Measurements from ENCODE around the gene BAZ2B. TPM values are rescaled to one million over a fixed set of nuclear protein-coding genes. Genes with fewer than 3 reads are reported as not detected.

The BAZ2B gene
- total and polyA plus RNA-seq, 4 experiments from 2014 or later = 4.3 to 35.6 (median 25.9) TPM

DNA sequence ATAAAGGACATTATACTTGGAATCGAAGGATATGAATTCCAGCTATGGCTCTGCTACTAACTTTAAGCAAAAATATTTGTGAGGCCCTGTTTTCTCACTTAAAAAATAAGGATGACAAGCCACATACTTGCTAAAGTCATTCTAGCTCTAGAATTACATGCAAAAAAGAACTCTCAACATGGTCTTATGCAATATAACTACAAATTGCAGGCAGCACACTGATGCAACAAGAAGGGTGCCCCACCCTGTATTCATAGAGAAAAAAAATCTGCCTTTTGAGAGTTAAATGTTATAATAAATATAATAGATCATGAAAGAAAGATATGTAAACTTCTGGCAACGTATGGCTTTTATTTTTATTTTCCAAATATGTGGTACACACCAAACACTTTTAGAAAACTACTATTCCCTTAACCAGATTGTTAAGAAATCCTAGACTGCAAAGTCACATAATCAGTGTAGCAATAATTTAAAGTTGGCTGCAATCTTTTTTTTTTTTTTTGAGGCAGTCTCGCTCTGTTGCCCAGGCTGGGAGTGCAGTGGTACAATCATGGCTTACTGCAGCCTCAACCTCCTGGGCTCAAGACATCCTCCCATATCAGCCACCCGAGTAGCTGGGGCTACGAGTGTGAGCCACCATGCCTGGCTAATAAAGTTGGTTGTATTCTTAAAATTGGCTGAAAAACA, 289.6 kb downstream of the BAZ2B start:
- H3K27me3 Mint-ChIP-seq = no peaks in the 10 kb centered on the region

DNA sequence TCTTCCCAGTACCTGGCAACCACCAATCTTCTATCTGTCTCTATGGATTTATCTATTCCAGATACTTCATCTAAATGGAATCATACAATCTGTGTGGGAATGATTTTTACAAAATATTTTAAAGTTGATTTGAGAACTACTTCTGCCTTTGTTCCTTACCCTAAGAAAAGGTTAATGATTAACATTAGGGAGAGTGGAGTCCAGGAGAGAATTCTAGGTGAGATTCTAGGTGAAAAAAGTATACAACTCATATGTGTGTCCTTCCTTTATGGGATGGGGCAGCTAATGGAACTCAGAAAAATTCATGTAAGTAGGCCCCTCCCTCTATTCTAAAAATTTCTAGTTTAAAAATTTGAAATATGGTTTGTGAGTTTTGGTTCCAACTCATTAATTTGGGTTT, 293.9 kb downstream of the BAZ2B start:
- H3K27me3 ChIP-seq (ENCODE audit: insufficient read depth, low read length) = no peaks in the 10 kb centered on the region
- H3K27ac ChIP-seq (ENCODE audit: low read depth, low read length) = no peak overlapping the region
- Mint-ChIP-seq H3K27me3 (no peaks in the 10 kb centered on the region), H3K36me3 (peaks cover 21 to 32% of the 10 kb centered on the region in 2 donors), H3K27ac (no peak overlapping the region), H3K9me3 (no peaks in the 10 kb centered on the region), H3K4me1 (no peaks in the 10 kb centered on the region), H3K4me3 (no peak overlapping the region)
- no peaks in the 10 kb centered on the region for H3K4me1 ChIP-seq (ENCODE audit: insufficient read depth, low read length)
- intact Hi-C loops (cut with micrococcal nuclease) = no loop called here
- no peak for DNase-seq
- H3K4me3 ChIP-seq (ENCODE audit: low read length in 2 of 2) = no peak overlapping the region
- POLR2A ChIA-PET (ENCODE audit: partially characterized antibody) = no interaction called here
- H3K36me3 ChIP-seq (ENCODE audit: insufficient read depth, low read length) = no peaks in the 10 kb centered on the region
- CTCF ChIA-PET (ENCODE audit: partially characterized antibody) = no interaction called here
- H3K9me3 ChIP-seq (ENCODE audit: control insufficient read depth in 1 of 2, low read length in 2 of 2) = no peaks in the 10 kb centered on the region

More for the DNA sequence above, 289.6 kb downstream of the BAZ2B start:
- no peaks in the 10 kb centered on the region for H3K36me3 ChIP-seq (ENCODE audit: insufficient read depth, low read length)
- DNase-seq = no peak
- CTCF ChIA-PET (ENCODE audit: partially characterized antibody) = no interaction called here
- no peaks in the 10 kb centered on the region for H3K9me3 ChIP-seq (ENCODE audit: control insufficient read depth in 1 of 2, low read length in 2 of 2)
- no peaks in the 10 kb centered on the region for H3K27me3 ChIP-seq (ENCODE audit: insufficient read depth, low read length)
- H3K27ac Mint-ChIP-seq = no peak overlapping the region
- H3K4me3 ChIP-seq (ENCODE audit: low read length in 2 of 2) = no peak overlapping the region
- no peak overlapping the region for H3K27ac ChIP-seq (ENCODE audit: low read depth, low read length)
- peaks cover 26 to 43% of the 10 kb centered on the region in 2 donors for H3K36me3 Mint-ChIP-seq
- intact Hi-C loops (cut with micrococcal nuclease) = no loop called here
- POLR2A ChIA-PET (ENCODE audit: partially characterized antibody) = no interaction called here
- H3K4me1 Mint-ChIP-seq = no peaks in the 10 kb centered on the region
- H3K9me3 Mint-ChIP-seq = peaks cover 0 to 1% (median 0%) of the 10 kb centered on the region in 8 donors
- H3K4me1 ChIP-seq (ENCODE audit: insufficient read depth, low read length) = no peaks in the 10 kb centered on the region
- H3K4me3 Mint-ChIP-seq = no peak overlapping the region

DNA sequence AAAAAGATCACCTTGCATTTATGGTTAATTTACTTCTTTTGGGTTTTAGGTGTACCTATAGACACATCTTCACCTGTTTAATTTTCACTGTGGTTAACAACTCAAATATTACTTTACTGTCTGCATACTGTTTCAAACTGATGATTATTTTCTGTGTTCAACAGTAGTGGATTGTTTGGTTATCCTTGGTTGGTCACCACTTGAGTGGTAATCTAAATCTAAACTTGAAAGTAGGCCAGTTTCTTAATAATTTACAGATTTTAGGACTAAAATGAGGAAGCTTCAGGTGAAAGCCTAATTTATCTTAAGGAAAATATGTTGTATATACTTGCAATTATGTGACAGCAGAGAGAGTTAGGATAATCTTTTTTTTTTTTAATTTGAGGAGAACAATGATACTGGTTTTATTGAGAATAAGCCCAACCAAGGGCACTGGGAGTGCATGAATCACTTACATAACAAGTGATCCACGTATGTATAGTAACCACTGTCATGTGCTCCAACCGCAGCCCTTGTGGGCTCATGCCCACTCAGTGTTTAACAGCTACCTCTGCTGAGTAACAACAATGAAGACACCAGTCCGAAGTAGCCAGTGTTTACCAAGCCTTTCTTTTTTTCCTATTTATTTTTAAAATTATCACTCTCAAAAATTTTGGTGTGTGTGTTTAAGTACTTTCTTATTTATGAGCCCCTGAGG, 298.8 kb downstream of the BAZ2B start:
- H3K4me3 ChIP-seq (ENCODE audit: low read length in 2 of 2) = no peak overlapping the region
- Mint-ChIP-seq H3K9me3 (peaks cover 0 to 17% (median 4%) of the 10 kb centered on the region in 8 donors), H3K27me3 (no peaks in the 10 kb centered on the region), H3K27ac (peak overlapping the region in 1 of 7 donors; percentile 41), H3K4me3 (no peak overlapping the region), H3K4me1 (no peaks in the 10 kb centered on the region), H3K36me3 (peaks cover 32 to 49% of the 10 kb centered on the region in 2 donors)
- POLR2A ChIA-PET (ENCODE audit: partially characterized antibody) = no interaction called here
- H3K9me3 ChIP-seq (ENCODE audit: control insufficient read depth in 1 of 2, low read length in 2 of 2) = no peaks in the 10 kb centered on the region
- no peak for DNase-seq
- H3K27me3 ChIP-seq (ENCODE audit: insufficient read depth, low read length) = no peaks in the 10 kb centered on the region
- CTCF ChIA-PET (ENCODE audit: partially characterized antibody) = no interaction called here
- H3K36me3 ChIP-seq (ENCODE audit: insufficient read depth, low read length) = no peaks in the 10 kb centered on the region
- intact Hi-C loops (cut with micrococcal nuclease) = no loop called here
- no peak overlapping the region for H3K27ac ChIP-seq (ENCODE audit: low read depth, low read length)
- H3K4me1 ChIP-seq (ENCODE audit: insufficient read depth, low read length) = no peaks in the 10 kb centered on the region

DNA sequence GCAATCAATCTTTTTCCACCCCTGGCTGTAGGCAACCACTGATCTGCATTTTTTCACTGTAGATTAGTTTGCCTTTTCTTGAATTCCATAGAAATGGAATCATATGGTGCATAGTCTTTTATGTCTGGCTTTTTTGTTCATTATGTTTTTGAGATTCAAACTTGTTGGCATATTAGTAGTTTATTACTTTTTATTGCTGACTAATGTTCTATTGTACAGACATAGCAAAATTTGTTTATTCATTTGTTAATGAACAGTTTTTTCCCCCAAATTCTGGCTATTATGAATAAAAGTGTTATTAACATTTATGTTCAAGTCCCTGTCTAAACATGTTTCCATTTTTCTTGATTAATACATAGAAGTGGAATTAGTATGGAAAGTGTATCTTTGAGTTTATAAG, 308.4 kb downstream of the BAZ2B start:
- Mint-ChIP-seq H3K9me3 (peaks cover 2 to 12% (median 6%) of the 10 kb centered on the region in 8 donors), H3K36me3 (peaks cover 0 to 8% of the 10 kb centered on the region in 2 donors), H3K4me1 (no peaks in the 10 kb centered on the region), H3K4me3 (no peak overlapping the region), H3K27ac (no peak overlapping the region), H3K27me3 (peaks cover 8 to 11% of the 10 kb centered on the region in 2 donors)
- no peaks in the 10 kb centered on the region for H3K9me3 ChIP-seq (ENCODE audit: control insufficient read depth in 1 of 2, low read length in 2 of 2)
- intact Hi-C loops (cut with micrococcal nuclease) = no loop called here
- DNase-seq = no peak
- ChIA-PET POLR2A (ENCODE audit: partially characterized antibody) (no interaction called here), CTCF (ENCODE audit: partially characterized antibody) (no interaction called here)
- no peak overlapping the region for H3K4me3 ChIP-seq (ENCODE audit: low read length in 2 of 2)
- H3K27me3 ChIP-seq (ENCODE audit: insufficient read depth, low read length) = no peaks in the 10 kb centered on the region
- H3K4me1 ChIP-seq (ENCODE audit: insufficient read depth, low read length) = no peaks in the 10 kb centered on the region
- H3K27ac ChIP-seq (ENCODE audit: low read depth, low read length) = no peak overlapping the region
- no peaks in the 10 kb centered on the region for H3K36me3 ChIP-seq (ENCODE audit: insufficient read depth, low read length)

DNA sequence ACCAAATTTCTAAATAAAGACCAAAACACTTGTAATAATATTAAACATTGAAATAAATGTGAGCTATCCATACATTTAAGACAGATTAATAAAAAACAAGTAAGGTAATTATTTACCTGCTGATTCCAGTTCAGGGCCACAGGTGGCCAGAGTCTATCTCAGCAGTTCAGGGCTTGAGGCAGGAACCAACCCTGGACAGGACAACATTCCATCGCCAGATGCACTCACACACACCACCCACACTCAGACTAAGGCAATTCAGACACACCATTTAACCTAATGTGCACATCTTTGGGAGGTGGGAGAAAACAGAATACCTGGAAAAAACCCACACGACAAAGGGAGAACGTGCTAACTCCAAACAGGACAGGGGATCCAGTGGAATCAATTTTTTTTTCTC, 315.8 kb downstream of the BAZ2B start:
- POLR2A ChIA-PET (ENCODE audit: partially characterized antibody) = no interaction called here

DNA sequence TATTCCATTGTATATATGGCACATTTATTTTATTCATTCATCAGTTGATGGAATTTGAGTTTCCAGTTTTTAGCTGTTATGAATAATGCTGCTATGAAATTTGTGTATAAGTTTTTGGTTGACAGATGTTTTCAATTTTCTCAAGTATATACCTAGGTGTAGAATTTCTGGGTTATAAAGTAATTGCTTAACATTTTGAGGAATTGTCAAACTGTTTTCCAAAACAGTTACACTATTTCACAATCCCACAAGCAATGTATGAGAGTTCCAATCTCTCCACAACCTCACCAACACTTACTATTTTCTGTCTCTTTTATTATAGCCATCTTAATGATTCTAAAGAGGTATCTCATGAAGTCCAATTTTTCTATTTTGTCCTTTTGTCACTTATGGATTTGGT, 317.4 kb downstream of the BAZ2B start:
- no peak overlapping the region for H3K27ac Mint-ChIP-seq
- no peaks in the 10 kb centered on the region for H3K4me1 Mint-ChIP-seq
- H3K4me3 ChIP-seq (ENCODE audit: low read length in 2 of 2) = no peak overlapping the region
- no peaks in the 10 kb centered on the region for H3K9me3 ChIP-seq (ENCODE audit: control insufficient read depth in 1 of 2, low read length in 2 of 2)
- peaks cover 0 to 11% (median 5%) of the 10 kb centered on the region in 8 donors for H3K9me3 Mint-ChIP-seq
- H3K27me3 ChIP-seq (ENCODE audit: insufficient read depth, low read length) = no peaks in the 10 kb centered on the region
- H3K36me3 ChIP-seq (ENCODE audit: insufficient read depth, low read length) = no peaks in the 10 kb centered on the region
- intact Hi-C loops (cut with micrococcal nuclease) = no loop called here
- no peak overlapping the region for H3K4me3 Mint-ChIP-seq
- POLR2A ChIA-PET (ENCODE audit: partially characterized antibody) = no interaction called here
- H3K27me3 Mint-ChIP-seq = peaks cover 3 to 4% of the 10 kb centered on the region in 2 donors
- peaks cover 0 to 5% of the 10 kb centered on the region in 2 donors for H3K36me3 Mint-ChIP-seq
- DNase-seq = no peak
- H3K4me1 ChIP-seq (ENCODE audit: insufficient read depth, low read length) = no peaks in the 10 kb centered on the region
- no peak overlapping the region for H3K27ac ChIP-seq (ENCODE audit: low read depth, low read length)
- CTCF ChIA-PET (ENCODE audit: partially characterized antibody) = no interaction called here

More for the DNA sequence above, 315.8 kb downstream of the BAZ2B start:
- H3K27me3 ChIP-seq (ENCODE audit: insufficient read depth, low read length) = no peaks in the 10 kb centered on the region
- no peak overlapping the region for H3K27ac Mint-ChIP-seq
- CTCF ChIA-PET (ENCODE audit: partially characterized antibody) = no interaction called here
- H3K36me3 ChIP-seq (ENCODE audit: insufficient read depth, low read length) = no peaks in the 10 kb centered on the region
- H3K9me3 Mint-ChIP-seq = peaks cover 2 to 18% (median 8%) of the 10 kb centered on the region in 8 donors
- no peak overlapping the region for H3K4me3 Mint-ChIP-seq
- peaks cover 0 to 8% of the 10 kb centered on the region in 2 donors for H3K36me3 Mint-ChIP-seq
- H3K4me1 Mint-ChIP-seq = no peaks in the 10 kb centered on the region
- H3K27ac ChIP-seq (ENCODE audit: low read depth, low read length) = no peak overlapping the region
- H3K4me1 ChIP-seq (ENCODE audit: insufficient read depth, low read length) = no peaks in the 10 kb centered on the region
- intact Hi-C loops (cut with micrococcal nuclease) = no loop called here
- no peak for DNase-seq
- no peak overlapping the region for H3K4me3 ChIP-seq (ENCODE audit: low read length in 2 of 2)
- peaks cover 7 to 8% of the 10 kb centered on the region in 2 donors for H3K27me3 Mint-ChIP-seq
- H3K9me3 ChIP-seq (ENCODE audit: control insufficient read depth in 1 of 2, low read length in 2 of 2) = no peaks in the 10 kb centered on the region

DNA sequence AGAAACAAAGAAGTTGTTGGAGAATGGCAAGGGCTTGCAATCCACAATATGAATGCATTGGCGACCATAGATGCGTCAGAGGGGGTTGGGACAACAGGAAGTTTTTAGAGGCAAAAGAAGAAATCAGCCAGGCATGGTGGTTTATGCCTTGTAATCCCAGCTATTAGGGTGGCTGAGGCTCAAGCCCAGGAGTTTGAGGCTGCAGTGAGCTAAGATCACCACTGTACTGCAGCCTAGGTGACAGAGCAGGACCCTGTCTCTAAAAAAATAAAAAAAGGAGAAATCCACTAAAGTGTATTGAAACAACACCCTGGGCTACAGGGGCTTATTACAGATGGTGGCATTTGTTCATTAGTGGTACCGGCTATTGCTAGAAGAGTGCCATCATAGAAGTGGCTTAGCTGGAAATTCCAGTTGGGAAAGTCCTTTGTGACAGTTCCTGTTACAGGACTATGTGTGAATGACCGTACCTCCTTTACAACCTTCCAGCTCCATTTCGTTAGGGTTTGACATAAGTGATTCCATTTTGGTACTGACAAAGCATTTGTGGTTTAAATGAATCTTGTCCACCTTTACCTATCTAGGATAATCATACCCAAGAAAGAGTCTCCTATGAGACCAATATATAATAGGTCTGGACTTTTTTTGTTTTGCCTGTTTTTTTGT, 319.2 kb downstream of the BAZ2B start:
- no peaks in the 10 kb centered on the region for H3K36me3 Mint-ChIP-seq
- H3K27me3 ChIP-seq (ENCODE audit: insufficient read depth, low read length) = no peaks in the 10 kb centered on the region
- peaks cover 4 to 5% of the 10 kb centered on the region in 2 donors for H3K27me3 Mint-ChIP-seq
- H3K4me3 ChIP-seq (ENCODE audit: low read length in 2 of 2) = no peak overlapping the region
- peaks cover 0 to 7% (median 3%) of the 10 kb centered on the region in 8 donors for H3K9me3 Mint-ChIP-seq
- H3K27ac Mint-ChIP-seq = no peak overlapping the region
- H3K4me3 Mint-ChIP-seq = no peak overlapping the region
- no peaks in the 10 kb centered on the region for H3K9me3 ChIP-seq (ENCODE audit: control insufficient read depth in 1 of 2, low read length in 2 of 2)
- no peak overlapping the region for H3K27ac ChIP-seq (ENCODE audit: low read depth, low read length)
- no peaks in the 10 kb centered on the region for H3K4me1 ChIP-seq (ENCODE audit: insufficient read depth, low read length)
- ChIA-PET POLR2A (ENCODE audit: partially characterized antibody) (no interaction called here), CTCF (ENCODE audit: partially characterized antibody) (interaction anchor here (1.2 kb wide), 1 partner anchor 10 kb away, joined by 4 read pairs; no protein-coding TSS in a partner anchor)
- intact Hi-C loops (cut with micrococcal nuclease) = no loop called here
- DNase-seq = no peak
- no peaks in the 10 kb centered on the region for H3K36me3 ChIP-seq (ENCODE audit: insufficient read depth, low read length)
- H3K4me1 Mint-ChIP-seq = no peaks in the 10 kb centered on the region
